Measurements from ENCODE around the gene CLDN24.

GRCh38 chr4:183348706-183349659 lies 26.8 kb upstream of the CLDN24 start:
- TF ChIP-seq EZH2 (IDR thresholded peaks at IDR 0.05; ENCODE audit: borderline replicate concordance, low read length) (no peak), CTCF (IDR thresholded peaks at IDR 0.05; ENCODE audit: low read length) (no peak)

All from OCI-LY1 (cell line).